Kidney epithelial cell (primary cell): ENCODE results near the gene AKT3. TPM values are rescaled to one million over a fixed set of nuclear protein-coding genes. Genes with fewer than 3 reads are reported as not detected.
A peak's percentile ranks its signal among the peaks of the same experiment; 100 is the strongest.
"Not testable (repeated sequence)": the region's sequence is repeated elsewhere in the genome, so short reads cannot be mapped to it uniquely, and the experiment has no call there.

Experiments
- DNase-seq: peaks from one replicate; pipeline ENCODE4 v3.0.0-alpha.2; 2010; ENCODE audit warnings: low read depth
- H3K27me3 ChIP-seq: 2 replicates; pipeline ENCODE4 v1.6.0; 2011; ENCODE audit warnings: low read length; ENCODE audit not compliant: control insufficient read depth, insufficient read depth
- H3K36me3 ChIP-seq: 2 replicates; pipeline ENCODE4 v1.5.1; 2011; ENCODE audit warnings: low read length; ENCODE audit not compliant: control insufficient read depth, insufficient read depth
- H3K4me3 ChIP-seq: 2 replicates; pipeline ENCODE4 v1.5.1; 2011; ENCODE audit warnings: low read depth, mild to moderate bottlenecking, control low read depth, low read length
- total RNA-seq: library from RNA; depleted of rRNA; stranded (reverse); fragments of >200 nt; gene quantifications from 2 replicates; pipeline ENCODE4 v1.2.3, GENCODE V29; 2015
- TF ChIP-seq, protein P1 (sequence below): IDR thresholded peaks from 2 replicates; pipeline ENCODE4 v1.5.1; 2011; ENCODE audit warnings: mild to moderate bottlenecking, moderate library complexity, low read length, control low read depth, inconsistent platforms; ENCODE audit not compliant: insufficient read depth, poor library complexity, severe bottlenecking

The AKT3 gene
- total RNA-seq, 1 donor from 2014 or later: 13.1 TPM

DNA sequence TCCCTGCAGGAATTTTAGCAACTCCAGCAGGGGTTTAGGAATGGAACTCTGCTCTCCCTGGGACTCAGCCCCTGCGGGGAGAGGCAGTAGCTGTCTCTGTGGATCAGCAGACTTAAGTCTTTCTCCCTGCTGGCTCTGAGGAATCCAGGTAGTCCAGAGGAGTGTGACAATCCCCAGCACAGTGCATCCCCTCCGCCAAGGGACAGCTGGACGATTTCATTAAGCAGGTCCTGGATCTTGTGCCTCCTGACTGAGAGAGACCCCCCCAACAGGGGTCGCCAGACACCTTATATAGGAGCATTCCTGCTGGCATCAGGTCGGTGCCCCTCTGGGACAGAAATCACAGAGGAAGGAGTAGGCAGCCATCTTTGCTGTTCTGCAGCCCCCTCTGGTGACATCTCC, 30.6 kb downstream of the AKT3 start:
- DNase-seq: no peak
- Histone ChIP-seq H3K36me3 (no peaks in the 10 kb centered on the region), H3K4me3 (no peak overlapping the region), H3K27me3 (no peaks in the 10 kb centered on the region)
- TF ChIP-seq, protein P1, sequence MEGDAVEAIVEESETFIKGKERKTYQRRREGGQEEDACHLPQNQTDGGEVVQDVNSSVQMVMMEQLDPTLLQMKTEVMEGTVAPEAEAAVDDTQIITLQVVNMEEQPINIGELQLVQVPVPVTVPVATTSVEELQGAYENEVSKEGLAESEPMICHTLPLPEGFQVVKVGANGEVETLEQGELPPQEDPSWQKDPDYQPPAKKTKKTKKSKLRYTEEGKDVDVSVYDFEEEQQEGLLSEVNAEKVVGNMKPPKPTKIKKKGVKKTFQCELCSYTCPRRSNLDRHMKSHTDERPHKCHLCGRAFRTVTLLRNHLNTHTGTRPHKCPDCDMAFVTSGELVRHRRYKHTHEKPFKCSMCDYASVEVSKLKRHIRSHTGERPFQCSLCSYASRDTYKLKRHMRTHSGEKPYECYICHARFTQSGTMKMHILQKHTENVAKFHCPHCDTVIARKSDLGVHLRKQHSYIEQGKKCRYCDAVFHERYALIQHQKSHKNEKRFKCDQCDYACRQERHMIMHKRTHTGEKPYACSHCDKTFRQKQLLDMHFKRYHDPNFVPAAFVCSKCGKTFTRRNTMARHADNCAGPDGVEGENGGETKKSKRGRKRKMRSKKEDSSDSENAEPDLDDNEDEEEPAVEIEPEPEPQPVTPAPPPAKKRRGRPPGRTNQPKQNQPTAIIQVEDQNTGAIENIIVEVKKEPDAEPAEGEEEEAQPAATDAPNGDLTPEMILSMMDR: no peak

DNA sequence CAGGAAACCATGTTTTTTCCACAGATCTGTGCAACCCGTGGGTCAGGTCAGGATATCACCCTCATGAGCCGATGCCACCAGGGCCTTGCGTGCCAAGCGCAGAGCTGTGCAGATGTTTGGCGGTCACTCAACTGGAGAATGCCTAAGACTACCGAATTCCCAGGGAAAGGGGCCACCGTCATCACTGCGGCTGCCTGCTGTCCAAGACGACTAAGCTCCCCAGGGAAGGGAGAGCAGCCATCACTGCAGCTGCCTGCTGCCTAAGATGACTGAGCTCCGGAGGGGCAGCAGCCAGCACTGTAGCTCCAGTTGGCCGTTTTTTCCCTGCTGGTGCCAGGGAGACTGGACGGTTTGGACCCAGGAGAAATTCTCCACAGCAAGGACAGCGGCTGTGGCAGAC, 31.1 kb downstream of the AKT3 start:
- Histone ChIP-seq H3K36me3 (no peaks in the 10 kb centered on the region), H3K4me3 (no peak overlapping the region), H3K27me3 (no peaks in the 10 kb centered on the region)
- TF ChIP-seq, protein P1: no peak
- no peak for DNase-seq

DNA sequence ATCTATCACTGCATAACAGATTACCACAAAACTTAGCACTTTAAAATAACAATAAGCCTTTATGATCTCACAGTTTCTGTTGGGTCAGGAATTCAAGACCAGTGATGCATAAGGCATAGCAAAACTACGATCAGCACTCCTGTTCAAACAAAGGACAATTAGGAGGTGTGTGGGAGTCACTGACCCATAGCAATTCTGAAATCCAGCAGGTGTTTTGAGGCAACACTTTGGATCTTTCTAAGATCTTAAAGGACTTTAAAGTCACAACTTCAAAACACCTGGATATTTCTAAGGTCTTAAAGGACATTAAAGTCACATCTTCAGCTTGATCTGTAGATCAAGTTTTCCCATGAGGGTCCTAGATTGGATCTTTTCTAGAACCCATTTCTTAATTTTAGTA, 35.3 kb downstream of the AKT3 start:
- DNase-seq: peak; percentile 7
- no peaks in the 10 kb centered on the region for H3K36me3 ChIP-seq
- TF ChIP-seq, protein P1: no peak
- H3K4me3 ChIP-seq: no peak overlapping the region
- no peaks in the 10 kb centered on the region for H3K27me3 ChIP-seq

DNA sequence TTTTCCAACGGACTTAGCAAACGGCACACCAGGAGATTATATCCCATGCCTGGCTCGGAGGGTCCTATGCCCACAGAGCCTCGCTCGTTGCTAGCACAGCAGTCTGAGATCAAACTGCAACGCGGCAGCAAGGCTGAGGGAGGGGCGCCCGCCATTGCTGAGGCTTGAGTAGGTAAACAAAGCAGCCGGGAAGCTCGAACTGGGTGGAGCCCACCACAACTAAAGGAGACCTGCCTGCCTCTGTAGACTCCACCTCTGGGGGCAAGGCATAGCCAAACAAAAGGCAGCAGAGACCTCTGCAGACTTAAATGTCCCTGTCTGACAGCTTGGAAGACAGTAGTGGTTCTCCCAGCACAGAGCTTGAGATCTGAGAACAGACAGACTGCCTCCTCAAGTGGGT, 42.7 kb downstream of the AKT3 start:
- H3K27me3 ChIP-seq, DNase-seq, H3K36me3 ChIP-seq, H3K4me3 ChIP-seq: not testable (repeated sequence)

DNA sequence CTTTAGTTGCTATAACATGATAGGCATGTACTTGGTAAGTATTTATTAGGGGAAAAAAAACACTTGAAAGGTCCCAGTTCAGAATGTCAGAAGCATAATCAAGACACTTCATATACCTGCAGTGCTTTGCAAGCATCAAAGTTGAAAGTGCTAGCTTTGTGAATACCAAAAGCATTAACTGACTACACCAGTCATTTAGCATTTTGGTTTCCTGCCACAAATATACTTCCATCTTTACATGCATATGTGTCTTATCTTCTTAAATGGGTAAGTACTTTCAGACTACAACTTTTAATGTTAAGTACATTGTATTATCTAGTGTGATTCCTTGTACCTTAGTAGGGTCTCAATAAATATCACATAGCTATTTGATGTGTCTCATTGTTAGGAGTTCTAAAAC, 43.7 kb downstream of the AKT3 start:
- H3K4me3 ChIP-seq: no peak overlapping the region
- H3K27me3 ChIP-seq: no peaks in the 10 kb centered on the region
- DNase-seq: no peak
- TF ChIP-seq, protein P1: no peak
- no peaks in the 10 kb centered on the region for H3K36me3 ChIP-seq

DNA sequence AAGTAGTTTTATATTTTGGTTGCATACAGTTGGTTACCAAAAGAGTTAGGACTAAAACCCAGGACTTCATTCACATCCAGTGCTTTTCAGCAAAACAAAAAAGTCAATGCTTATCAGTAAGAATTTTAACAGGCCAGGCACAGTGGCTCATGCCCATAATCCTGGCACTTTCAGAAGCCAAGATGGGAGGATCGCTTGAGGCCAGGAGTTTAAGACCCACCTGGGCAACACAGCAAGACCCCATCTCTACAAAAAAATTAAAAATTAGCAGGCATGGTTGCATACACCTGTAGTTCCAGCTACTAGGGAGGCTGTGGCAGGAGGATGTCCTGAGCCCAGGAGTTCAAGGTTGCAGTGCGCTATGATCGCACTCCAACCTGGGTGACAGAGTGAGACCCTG, 47.3 kb downstream of the AKT3 start:
- TF ChIP-seq, protein P1: no peak
- Histone ChIP-seq H3K4me3 (no peak overlapping the region), H3K36me3 (no peaks in the 10 kb centered on the region), H3K27me3 (no peaks in the 10 kb centered on the region)
- DNase-seq: no peak
